Measurements from ENCODE around the gene SLC26A3. TPM values are rescaled to one million over a fixed set of nuclear protein-coding genes. Genes with fewer than 3 reads are reported as not detected.

SLC26A3 gene
- total RNA-seq, 4 donors from 2014 or later = 12.7 TPM; not detected in 3

- Histone ChIP-seq H3K27ac (no peak overlapping the region), H3K4me3 (no peak overlapping the region), H3K36me3 (no peaks in the 10 kb centered on the region), H3K4me1 (peaks cover 0 to 13% of the 10 kb centered on the region in 2 donors), H3K27me3 (no peaks in the 10 kb centered on the region), H3K9me3 (no peaks in the 10 kb centered on the region)
- TF ChIP-seq CTCF (IDR thresholded peaks at IDR 0.05 in 4 of 5, conservative IDR thresholded peaks at IDR 0.05 in 1 of 5) (no peak), POLR2A (IDR thresholded peaks at IDR 0.05) (no peak)
- intact Hi-C loops (cut with DNase I; ENCODE audit: low total_unique reads) (no loop called here), in situ Hi-C loops (cut with MboI; ENCODE audit: low sequenced_read_pairs in 4 of 4) (no loop called here)
- ATAC-seq (no peak), DNase-seq (no peak)
Measured at GRCh38 chr7:107785170-107785569, 17.9 kb downstream of the SLC26A3 start.

GRCh38 chr7:107783648-107784047, 19.4 kb downstream of the SLC26A3 start:
- intact Hi-C loops (cut with DNase I; ENCODE audit: low total_unique reads) = no loop called here
- in situ Hi-C loops (cut with MboI; ENCODE audit: low sequenced_read_pairs in 4 of 4) = no loop called here
- H3K36me3 ChIP-seq = no peaks in the 10 kb centered on the region
- H3K27me3 ChIP-seq = no peaks in the 10 kb centered on the region
- DNase-seq (no peak), ATAC-seq (no peak)
- TF ChIP-seq POLR2A (IDR thresholded peaks at IDR 0.05) (no peak), CTCF (IDR thresholded peaks at IDR 0.05 in 4 of 5, conservative IDR thresholded peaks at IDR 0.05 in 1 of 5) (no peak)
- no peak overlapping the region for H3K27ac ChIP-seq
- no peak overlapping the region for H3K4me3 ChIP-seq
- H3K4me1 ChIP-seq = peaks cover 0 to 13% of the 10 kb centered on the region in 2 donors
- no peaks in the 10 kb centered on the region for H3K9me3 ChIP-seq

- no peak for ATAC-seq
- H3K9me3 ChIP-seq = no peaks in the 10 kb centered on the region
- DNase-seq = no peak
- H3K36me3 ChIP-seq = no peaks in the 10 kb centered on the region
- TF ChIP-seq CTCF (IDR thresholded peaks at IDR 0.05 in 4 of 5, conservative IDR thresholded peaks at IDR 0.05 in 1 of 5) = no peak
- no peak for TF ChIP-seq POLR2A (IDR thresholded peaks at IDR 0.05)
- H3K27me3 ChIP-seq = no peaks in the 10 kb centered on the region
- intact Hi-C loops (cut with DNase I; ENCODE audit: low total_unique reads) (no loop called here), in situ Hi-C loops (cut with MboI; ENCODE audit: low sequenced_read_pairs in 4 of 4) (no loop called here)
- no peak overlapping the region for H3K27ac ChIP-seq
- H3K4me1 ChIP-seq = peaks cover 0 to 13% of the 10 kb centered on the region in 2 donors
- H3K4me3 ChIP-seq = no peak overlapping the region
Measured at GRCh38 chr7:107782374-107782773, 20.6 kb downstream of the SLC26A3 start.

GRCh38 chr7:107779647-107780099, 23.4 kb downstream of the SLC26A3 start:
- DNase-seq (no peak), ATAC-seq (no peak)
- intact Hi-C loops (cut with DNase I; ENCODE audit: low total_unique reads) (no loop called here), in situ Hi-C loops (cut with MboI; ENCODE audit: low sequenced_read_pairs in 4 of 4) (no loop called here)
- Histone ChIP-seq H3K4me3 (no peak overlapping the region), H3K27me3 (no peaks in the 10 kb centered on the region), H3K9me3 (no peaks in the 10 kb centered on the region), H3K27ac (no peak overlapping the region), H3K4me1 (no peaks in the 10 kb centered on the region), H3K36me3 (no peaks in the 10 kb centered on the region)
- no peak for TF ChIP-seq POLR2A (IDR thresholded peaks at IDR 0.05)
- TF ChIP-seq CTCF (IDR thresholded peaks at IDR 0.05 in 4 of 5, conservative IDR thresholded peaks at IDR 0.05 in 1 of 5) = no peak

GRCh38 chr7:107778283-107778682, 24.7 kb downstream of the SLC26A3 start:
- Histone ChIP-seq H3K27ac (no peak overlapping the region), H3K4me1 (no peaks in the 10 kb centered on the region), H3K9me3 (no peaks in the 10 kb centered on the region), H3K27me3 (no peaks in the 10 kb centered on the region), H3K36me3 (no peaks in the 10 kb centered on the region), H3K4me3 (no peak overlapping the region)
- intact Hi-C loops (cut with DNase I; ENCODE audit: low total_unique reads) = no loop called here
- DNase-seq (no peak), ATAC-seq (no peak)
- TF ChIP-seq POLR2A (IDR thresholded peaks at IDR 0.05) = no peak
- no peak for TF ChIP-seq CTCF (IDR thresholded peaks at IDR 0.05 in 4 of 5, conservative IDR thresholded peaks at IDR 0.05 in 1 of 5)
- in situ Hi-C loops (cut with MboI; ENCODE audit: low sequenced_read_pairs in 4 of 4) = no loop called here
